Right lobe of liver (tissue), 4 donors: ENCODE measurements around the gene ARHGEF37.

Experiments
- POLR2A ChIP-seq: fragments of 450-650 bp; IDR thresholded peaks from one replicate; pipeline ENCODE4 v1.6.1; 2017; ENCODE audit warnings: antibody characterized with exemption, mild to moderate bottlenecking
- TF ChIP-seq, protein P1 (sequence below), 4 donors: fragments of 200-600 bp in 3 of 4; fragments of 450-650 bp in 1 of 4; IDR thresholded peaks; one replicate each; pipeline versions ENCODE4 v1.5.1 to v1.8.0; 2016 to 2022; ENCODE audit warnings: antibody characterized with exemption in 4 of 4, mild to moderate bottlenecking in 2 of 4
- donor health status: DM: no; HTN: no; CAD: no.
- donor health status: DM: no; HTN: no; CAD: no.
- donor health status: DM: no; HTN: yes; CAD: no.

DNA sequence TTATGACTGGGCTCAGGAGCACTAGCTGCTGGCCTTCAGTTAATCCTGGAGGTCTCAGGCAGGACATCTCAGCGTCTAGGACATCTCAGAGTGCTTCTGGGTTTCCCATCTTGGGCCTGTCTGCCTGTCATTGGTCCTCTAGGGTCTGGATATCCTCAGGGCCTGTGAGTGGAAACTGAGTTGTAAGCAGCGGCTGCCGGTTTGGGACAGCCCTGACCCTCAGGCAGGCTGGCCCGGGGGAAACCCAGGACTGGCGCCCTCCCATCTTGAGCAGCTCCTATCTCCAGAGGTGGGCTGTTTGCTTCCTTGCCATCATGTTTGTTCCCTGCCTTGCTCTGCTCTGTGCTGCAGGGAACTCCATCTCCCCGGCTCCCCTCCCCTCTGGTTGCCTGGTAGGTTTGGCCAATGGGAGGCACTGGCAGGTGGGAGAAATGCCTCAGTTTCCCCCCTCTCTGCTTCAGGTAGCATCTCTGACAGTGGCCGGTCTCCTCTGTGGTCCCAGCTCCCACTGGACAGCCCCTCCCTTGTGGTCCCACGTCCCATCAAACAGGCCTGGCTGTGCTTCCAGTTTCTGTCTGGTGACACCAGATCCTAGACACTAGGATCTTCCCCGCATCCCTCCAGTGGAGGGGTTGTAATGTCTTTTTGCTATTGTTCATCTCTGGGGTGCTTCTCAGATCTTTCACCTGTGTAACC is 57.4 kb downstream of the ARHGEF37 start:
- TF ChIP-seq, protein P1, sequence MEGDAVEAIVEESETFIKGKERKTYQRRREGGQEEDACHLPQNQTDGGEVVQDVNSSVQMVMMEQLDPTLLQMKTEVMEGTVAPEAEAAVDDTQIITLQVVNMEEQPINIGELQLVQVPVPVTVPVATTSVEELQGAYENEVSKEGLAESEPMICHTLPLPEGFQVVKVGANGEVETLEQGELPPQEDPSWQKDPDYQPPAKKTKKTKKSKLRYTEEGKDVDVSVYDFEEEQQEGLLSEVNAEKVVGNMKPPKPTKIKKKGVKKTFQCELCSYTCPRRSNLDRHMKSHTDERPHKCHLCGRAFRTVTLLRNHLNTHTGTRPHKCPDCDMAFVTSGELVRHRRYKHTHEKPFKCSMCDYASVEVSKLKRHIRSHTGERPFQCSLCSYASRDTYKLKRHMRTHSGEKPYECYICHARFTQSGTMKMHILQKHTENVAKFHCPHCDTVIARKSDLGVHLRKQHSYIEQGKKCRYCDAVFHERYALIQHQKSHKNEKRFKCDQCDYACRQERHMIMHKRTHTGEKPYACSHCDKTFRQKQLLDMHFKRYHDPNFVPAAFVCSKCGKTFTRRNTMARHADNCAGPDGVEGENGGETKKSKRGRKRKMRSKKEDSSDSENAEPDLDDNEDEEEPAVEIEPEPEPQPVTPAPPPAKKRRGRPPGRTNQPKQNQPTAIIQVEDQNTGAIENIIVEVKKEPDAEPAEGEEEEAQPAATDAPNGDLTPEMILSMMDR (IDR thresholded peaks at IDR 0.05), result no peak
- no peak for TF ChIP-seq POLR2A
